Caco-2 (cell line): ENCODE measurements around the gene NRXN3. TPM values are rescaled to one million over a fixed set of nuclear protein-coding genes. Genes with fewer than 3 reads are reported as not detected.

Experiments
- BruUV-seq: library from RNA; stranded (reverse); fragments of 400-500 nt; replicated peaks from 2 replicates; lab custom pipeline; 2021; lab: Mats Ljungman, UMichigan
- CTCF ChIA-PET: fragments of 300-600 bp; sonication (Branson Sonifier 250); formaldehyde crosslinking; loops from one replicate; lab custom pipeline; 2022; ENCODE audit warnings: antibody characterized with exemption; lab: Charles Lee
- POLR2A ChIA-PET: fragments of 300-600 bp; sonication (Branson Sonifier 250); formaldehyde crosslinking; loops from one replicate; lab custom pipeline; 2022; ENCODE audit warnings: antibody characterized with exemption; lab: Charles Lee
- DNase-seq, 2 experiments: peaks; one replicate each; pipeline versions ENCODE4 v3.0.0 to v3.0.0-alpha.2; 2020 to 2022
- H3K27me3 ChIP-seq: replicated peaks from 2 replicates; pipeline ENCODE4 v1.6.0; 2011; ENCODE audit warnings: low read length; ENCODE audit not compliant: control insufficient read depth, insufficient read depth
- H3K36me3 ChIP-seq: 2 replicates; pipeline ENCODE4 v1.5.1; 2011; ENCODE audit warnings: low read length; ENCODE audit not compliant: control insufficient read depth, insufficient read depth
- H3K4me1 ChIP-seq: fragments of 250-450 bp; sonication (Bioruptor Pico); 2 replicates; pipeline ENCODE4 v1.5.1; 2020; ENCODE audit warnings: mild to moderate bottlenecking
- H3K4me3 ChIP-seq: 2 replicates; pipeline ENCODE4 v1.5.1; 2011; ENCODE audit warnings: low read depth, mild to moderate bottlenecking, control low read depth, low read length
- H3K9me3 ChIP-seq: fragments of 250-450 bp; sonication (Bioruptor Pico); 2 replicates; pipeline ENCODE4 v1.5.1; 2020; ENCODE audit warnings: mild to moderate bottlenecking, moderate library complexity
- H3K27ac Mint-ChIP-seq: one replicate; pipeline ENCODE4 v1.8.0; 2022; ENCODE audit warnings: mixed read lengths; ENCODE audit not compliant: unreplicated experiment
- H3K27me3 Mint-ChIP-seq: one replicate; pipeline ENCODE4 v1.8.0; 2022; ENCODE audit warnings: mixed read lengths; ENCODE audit not compliant: insufficient read depth, unreplicated experiment
- H3K36me3 Mint-ChIP-seq: one replicate; pipeline ENCODE4 v1.8.0; 2022; ENCODE audit warnings: mild to moderate bottlenecking, mixed read lengths; ENCODE audit not compliant: insufficient read depth, unreplicated experiment
- H3K4me1 Mint-ChIP-seq: one replicate; pipeline ENCODE4 v1.8.0; 2022; ENCODE audit warnings: low read depth, mixed read lengths; ENCODE audit not compliant: unreplicated experiment
- H3K4me3 Mint-ChIP-seq: one replicate; pipeline ENCODE4 v1.8.0; 2022; ENCODE audit warnings: mild to moderate bottlenecking, moderate library complexity, mixed read lengths; ENCODE audit not compliant: unreplicated experiment
- H3K9me3 Mint-ChIP-seq: one replicate; pipeline ENCODE4 v1.8.0; 2022; ENCODE audit warnings: mixed read lengths; ENCODE audit not compliant: unreplicated experiment
- intact Hi-C: fragments of 100-400 bp; cut with micrococcal nuclease; formaldehyde crosslinking; loops from one replicate; pipeline ENCODE4 v1.10.0; 2022; ENCODE audit not compliant: unreplicated experiment
- total RNA-seq: library from RNA; stranded (reverse); gene quantifications from 2 replicates; pipeline ENCODE4 v1.2.3, GENCODE V29; 2022
- TF ChIP-seq, protein P1 (sequence below), 2 experiments: fragments of 200-600 bp in 1 of 2; IDR thresholded peaks; 1 replicate in 1 of 2; 2 replicates in 1 of 2; pipeline versions ENCODE4 v1.5.1 to v1.8.0; 2011 to 2022; ENCODE audit warnings: antibody characterized with exemption in 1 of 2, control low read depth in 1 of 2, inconsistent platforms in 1 of 2, low read depth in 1 of 2, low read length in 1 of 2, mild to moderate bottlenecking in 1 of 2, moderate library complexity in 1 of 2; ENCODE audit not compliant: insufficient read depth in 1 of 2, severe bottlenecking in 1 of 2, unreplicated experiment in 1 of 2

NRXN3 gene
- total RNA-seq, 1 experiment from 2014 or later = 12.4 TPM

DNA sequence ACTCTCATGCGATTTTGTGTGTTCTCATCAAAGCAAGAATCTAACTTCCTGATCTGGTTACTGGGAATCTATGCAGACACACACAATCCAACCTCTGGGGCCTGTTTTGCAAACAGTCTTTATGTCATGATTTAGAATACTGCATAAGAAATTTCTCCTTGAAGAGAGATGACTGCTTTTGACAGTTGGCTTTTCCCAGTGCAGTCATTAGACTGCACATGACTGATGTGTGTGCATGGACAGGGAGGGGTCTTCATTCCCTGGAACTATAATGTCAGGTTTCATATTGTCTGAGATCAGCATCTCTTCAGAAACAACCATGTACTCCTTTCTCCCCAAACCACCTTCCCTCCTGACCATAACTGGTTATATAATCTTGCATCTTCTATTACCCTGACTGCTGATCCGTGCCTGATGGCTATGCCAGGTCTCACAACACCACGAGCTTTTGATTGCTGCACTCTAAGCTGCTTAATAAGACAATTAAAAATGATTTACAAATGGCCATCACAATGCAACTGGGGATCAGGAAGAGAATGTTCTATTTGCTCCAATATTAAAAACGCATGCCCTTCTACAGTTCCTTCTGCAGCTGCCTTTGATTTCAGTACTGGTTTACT is 995.4 kb downstream of the NRXN3 start:
- no peaks in the 10 kb centered on the region for H3K4me1 Mint-ChIP-seq
- Histone ChIP-seq H3K4me1 (no peaks in the 10 kb centered on the region), H3K27me3 (no peaks in the 10 kb centered on the region), H3K4me3 (no peak overlapping the region), H3K36me3 (no peaks in the 10 kb centered on the region), H3K9me3 (no peaks in the 10 kb centered on the region)
- H3K4me3 Mint-ChIP-seq = no peak overlapping the region
- H3K9me3 Mint-ChIP-seq = peaks cover 10% of the 10 kb centered on the region
- H3K27me3 Mint-ChIP-seq = peaks cover 12% of the 10 kb centered on the region
- DNase-seq = no peak
- no TSS peak for BruUV-seq
- intact Hi-C loops = no loop called here
- TF ChIP-seq, protein P1, sequence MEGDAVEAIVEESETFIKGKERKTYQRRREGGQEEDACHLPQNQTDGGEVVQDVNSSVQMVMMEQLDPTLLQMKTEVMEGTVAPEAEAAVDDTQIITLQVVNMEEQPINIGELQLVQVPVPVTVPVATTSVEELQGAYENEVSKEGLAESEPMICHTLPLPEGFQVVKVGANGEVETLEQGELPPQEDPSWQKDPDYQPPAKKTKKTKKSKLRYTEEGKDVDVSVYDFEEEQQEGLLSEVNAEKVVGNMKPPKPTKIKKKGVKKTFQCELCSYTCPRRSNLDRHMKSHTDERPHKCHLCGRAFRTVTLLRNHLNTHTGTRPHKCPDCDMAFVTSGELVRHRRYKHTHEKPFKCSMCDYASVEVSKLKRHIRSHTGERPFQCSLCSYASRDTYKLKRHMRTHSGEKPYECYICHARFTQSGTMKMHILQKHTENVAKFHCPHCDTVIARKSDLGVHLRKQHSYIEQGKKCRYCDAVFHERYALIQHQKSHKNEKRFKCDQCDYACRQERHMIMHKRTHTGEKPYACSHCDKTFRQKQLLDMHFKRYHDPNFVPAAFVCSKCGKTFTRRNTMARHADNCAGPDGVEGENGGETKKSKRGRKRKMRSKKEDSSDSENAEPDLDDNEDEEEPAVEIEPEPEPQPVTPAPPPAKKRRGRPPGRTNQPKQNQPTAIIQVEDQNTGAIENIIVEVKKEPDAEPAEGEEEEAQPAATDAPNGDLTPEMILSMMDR (IDR thresholded peaks at IDR 0.05; ENCODE audit: insufficient read depth in 1 of 2, low read depth in 1 of 2, low read length in 1 of 2, severe bottlenecking in 1 of 2, unreplicated experiment in 1 of 2) = no peak
- H3K27ac Mint-ChIP-seq = no peak overlapping the region
- CTCF ChIA-PET = no interaction called here
- no peaks in the 10 kb centered on the region for H3K36me3 Mint-ChIP-seq
- POLR2A ChIA-PET = no interaction called here

GRCh38 chr14:79166171-79166570 is 996.0 kb downstream of the NRXN3 start:
- no peak overlapping the region for H3K4me3 ChIP-seq
- POLR2A ChIA-PET = no interaction called here
- intact Hi-C loops = no loop called here
- no TSS peak for BruUV-seq
- Mint-ChIP-seq H3K9me3 (peaks cover 10% of the 10 kb centered on the region), H3K27ac (no peak overlapping the region), H3K4me1 (no peaks in the 10 kb centered on the region), H3K27me3 (peaks cover 16% of the 10 kb centered on the region), H3K36me3 (no peaks in the 10 kb centered on the region), H3K4me3 (no peak overlapping the region)
- H3K4me1 ChIP-seq = no peaks in the 10 kb centered on the region
- no peaks in the 10 kb centered on the region for H3K27me3 ChIP-seq
- TF ChIP-seq, protein P1 (IDR thresholded peaks at IDR 0.05; ENCODE audit: insufficient read depth in 1 of 2, low read depth in 1 of 2, low read length in 1 of 2, severe bottlenecking in 1 of 2, unreplicated experiment in 1 of 2) = no peak
- CTCF ChIA-PET = no interaction called here
- H3K9me3 ChIP-seq = no peaks in the 10 kb centered on the region
- DNase-seq = no peak
- no peaks in the 10 kb centered on the region for H3K36me3 ChIP-seq

DNA sequence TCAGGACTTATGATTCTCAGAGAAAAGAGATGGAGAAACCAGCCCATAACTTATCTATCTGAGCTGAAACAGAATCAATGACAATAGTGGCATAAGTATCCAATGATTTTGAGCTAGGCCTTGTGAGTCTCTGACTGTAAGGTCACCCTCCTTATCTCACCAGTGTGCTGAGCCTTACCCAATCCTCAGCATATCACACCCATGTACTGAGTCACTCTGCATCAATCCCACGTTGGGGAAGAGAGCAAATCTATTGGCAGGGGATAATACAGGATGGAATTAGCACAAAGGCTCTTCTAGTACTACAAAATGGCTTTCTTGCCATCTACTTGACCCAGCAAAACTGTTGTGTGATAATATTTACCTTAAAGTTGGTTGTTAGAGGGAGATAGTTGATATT is 997.8 kb downstream of the NRXN3 start:
- ChIA-PET CTCF (no interaction called here), POLR2A (no interaction called here)
- Histone ChIP-seq H3K4me1 (no peaks in the 10 kb centered on the region), H3K4me3 (no peak overlapping the region), H3K36me3 (no peaks in the 10 kb centered on the region), H3K9me3 (no peaks in the 10 kb centered on the region), H3K27me3 (no peaks in the 10 kb centered on the region)
- H3K27ac Mint-ChIP-seq = no peak overlapping the region
- intact Hi-C loops = no loop called here
- peaks cover 17% of the 10 kb centered on the region for H3K27me3 Mint-ChIP-seq
- no peak for DNase-seq
- H3K36me3 Mint-ChIP-seq = no peaks in the 10 kb centered on the region
- H3K4me3 Mint-ChIP-seq = no peak overlapping the region
- peaks cover 3% of the 10 kb centered on the region for H3K9me3 Mint-ChIP-seq
- TF ChIP-seq, protein P1 (IDR thresholded peaks at IDR 0.05; ENCODE audit: insufficient read depth in 1 of 2, low read depth in 1 of 2, low read length in 1 of 2, severe bottlenecking in 1 of 2, unreplicated experiment in 1 of 2) = no peak
- no peaks in the 10 kb centered on the region for H3K4me1 Mint-ChIP-seq
- BruUV-seq = no TSS peak
